SH-SY5Y (cell line): ENCODE measurements around the gene ACSBG1.

ENCODE experiments used
- GATA2 ChIP-seq: IDR thresholded peaks from 2 replicates; pipeline ENCODE4 v1.6.1; 2011; ENCODE audit warnings: mild to moderate bottlenecking, low read depth, low read length
- GATA3 ChIP-seq: IDR thresholded peaks from 2 replicates; pipeline ENCODE4 v1.6.1; 2011; ENCODE audit warnings: low read depth, mild to moderate bottlenecking, low read length, moderate library complexity

- TF ChIP-seq GATA2 (no peak), GATA3 (no peak)
Measured at GRCh38 chr15:78256044-78256437, 21.7 kb upstream of the ACSBG1 start.
